Activated T-helper 1 cell treated with anti-CD3 and anti-CD28 coated beads, Interleukin-12 subunit alpha, Interleukin-12 subunit beta, Interleukin-2, Interleukin-4 antibody, amounts not matched to agents 30 ng/mL and 10 ng/mL and 1 ng/mL, durations not matched to agents 14 hours and 24 hours and 36 hours (primary cell): ENCODE results near the gene CDNF. TPM values are rescaled to one million over a fixed set of nuclear protein-coding genes. Genes with fewer than 3 reads are reported as not detected.
A peak's percentile ranks its signal among the peaks of the same experiment; 100 is the strongest.

ENCODE experiments used
- DNase-seq: peaks from one replicate; pipeline ENCODE4 v3.0.0; 2021; ENCODE audit warnings: low spot score
- H3K27ac Mint-ChIP-seq: one replicate; pipeline ENCODE4 v1.8.0; 2021; ENCODE audit warnings: mild to moderate bottlenecking, mixed read lengths
- H3K27me3 Mint-ChIP-seq: one replicate; pipeline ENCODE4 v1.8.0; 2022; ENCODE audit warnings: mild to moderate bottlenecking, moderate library complexity, mixed read lengths; ENCODE audit not compliant: insufficient read depth
- H3K36me3 Mint-ChIP-seq: one replicate; pipeline ENCODE4 v1.8.0; 2021; ENCODE audit warnings: low read depth, mixed read lengths
- H3K4me1 Mint-ChIP-seq: one replicate; pipeline ENCODE4 v1.8.0; 2021; ENCODE audit warnings: low read depth, mixed read lengths
- H3K4me3 Mint-ChIP-seq: one replicate; pipeline ENCODE4 v1.8.0; 2021; ENCODE audit warnings: mild to moderate bottlenecking, moderate library complexity, mixed read lengths
- H3K9me3 Mint-ChIP-seq: one replicate; pipeline ENCODE4 v1.8.0; 2021; ENCODE audit warnings: mixed read lengths
- intact Hi-C: fragments of 100-400 bp; cut with micrococcal nuclease; formaldehyde crosslinking; loops from one replicate; pipeline ENCODE4 v1.15.1; 2024
- total RNA-seq: library from RNA; stranded (reverse); gene quantifications from 2 replicates; pipeline ENCODE4 v1.2.3, GENCODE V29; 2022

Gene CDNF
- total RNA-seq, 1 donor from 2014 or later, result 0.93 TPM

- DNase-seq, result no peak
- intact Hi-C loops, result no loop called here
- peaks cover 24% of the 10 kb centered on the region for H3K36me3 Mint-ChIP-seq
- peak overlapping the region; percentile 46 for H3K27ac Mint-ChIP-seq
- H3K27me3 Mint-ChIP-seq, result no peaks in the 10 kb centered on the region
- H3K4me3 Mint-ChIP-seq, result no peak overlapping the region
- no peaks in the 10 kb centered on the region for H3K4me1 Mint-ChIP-seq
- no peaks in the 10 kb centered on the region for H3K9me3 Mint-ChIP-seq
These were observed 23.0 kb upstream of the CDNF start for GRCh38 chr10:14860791-14861190.

- Mint-ChIP-seq H3K4me3 (no peak overlapping the region), H3K9me3 (no peaks in the 10 kb centered on the region), H3K36me3 (peaks cover 25% of the 10 kb centered on the region), H3K27ac (no peak overlapping the region), H3K4me1 (no peaks in the 10 kb centered on the region), H3K27me3 (no peaks in the 10 kb centered on the region)
- no peak for DNase-seq
- intact Hi-C loops, result no loop called here
These were observed 21.9 kb upstream of the CDNF start for GRCh38 chr10:14859775-14860174.

GRCh38 chr10:14859043-14859442 lies 21.2 kb upstream of the CDNF start:
- no peak for DNase-seq
- H3K9me3 Mint-ChIP-seq, result no peaks in the 10 kb centered on the region
- no peaks in the 10 kb centered on the region for H3K27me3 Mint-ChIP-seq
- no peak overlapping the region for H3K4me3 Mint-ChIP-seq
- H3K27ac Mint-ChIP-seq, result no peak overlapping the region
- H3K36me3 Mint-ChIP-seq, result peaks cover 28% of the 10 kb centered on the region
- no peaks in the 10 kb centered on the region for H3K4me1 Mint-ChIP-seq
- intact Hi-C loops, result no loop called here

GRCh38 chr10:14858338-14858960 lies 20.6 kb upstream of the CDNF start:
- Mint-ChIP-seq H3K36me3 (peaks cover 25% of the 10 kb centered on the region), H3K9me3 (no peaks in the 10 kb centered on the region), H3K4me1 (no peaks in the 10 kb centered on the region), H3K27ac (no peak overlapping the region), H3K4me3 (no peak overlapping the region), H3K27me3 (no peaks in the 10 kb centered on the region)
- DNase-seq, result no peak
- intact Hi-C loops, result no loop called here

- H3K4me1 Mint-ChIP-seq, result no peaks in the 10 kb centered on the region
These were observed 17.6 kb upstream of the CDNF start for GRCh38 chr10:14855453-14855852.

GRCh38 chr10:14852236-14852635 lies 14.4 kb upstream of the CDNF start:
- Mint-ChIP-seq H3K36me3 (peaks cover 33% of the 10 kb centered on the region), H3K27ac (no peak overlapping the region)

More at GRCh38 chr10:14855453-14855852, 17.6 kb upstream of the CDNF start:
- H3K4me3 Mint-ChIP-seq, result no peak overlapping the region
- intact Hi-C loops, result no loop called here
- no peak for DNase-seq
- no peaks in the 10 kb centered on the region for H3K9me3 Mint-ChIP-seq
- no peaks in the 10 kb centered on the region for H3K27me3 Mint-ChIP-seq
- peaks cover 31% of the 10 kb centered on the region for H3K36me3 Mint-ChIP-seq
- no peak overlapping the region for H3K27ac Mint-ChIP-seq

GRCh38 chr10:14844948-14845347 lies 7.1 kb upstream of the CDNF start:
- DNase-seq, result no peak
- Mint-ChIP-seq H3K27me3 (no peaks in the 10 kb centered on the region), H3K4me1 (peaks cover 6% of the 10 kb centered on the region), H3K36me3 (peaks cover 30% of the 10 kb centered on the region), H3K27ac (no peak overlapping the region), H3K4me3 (no peak overlapping the region), H3K9me3 (no peaks in the 10 kb centered on the region)
- intact Hi-C loops, result loop anchor here (10.0 kb wide), 1 partner anchor 1060 kb away; no protein-coding TSS in a partner anchor

More at GRCh38 chr10:14852236-14852635, 14.4 kb upstream of the CDNF start:
- intact Hi-C loops, result no loop called here
- Mint-ChIP-seq H3K9me3 (no peaks in the 10 kb centered on the region), H3K4me3 (no peak overlapping the region), H3K4me1 (no peaks in the 10 kb centered on the region), H3K27me3 (no peaks in the 10 kb centered on the region)
- DNase-seq, result no peak

GRCh38 chr10:14843327-14843988 lies 5.6 kb upstream of the CDNF start:
- intact Hi-C loops, result loop anchor here (10.0 kb wide), 1 partner anchor 1059 kb away; no protein-coding TSS in a partner anchor
- peaks cover 29% of the 10 kb centered on the region for H3K36me3 Mint-ChIP-seq
- no peaks in the 10 kb centered on the region for H3K9me3 Mint-ChIP-seq
- H3K4me3 Mint-ChIP-seq, result no peak overlapping the region
- DNase-seq, result no peak
- H3K27ac Mint-ChIP-seq, result no peak overlapping the region
- H3K27me3 Mint-ChIP-seq, result no peaks in the 10 kb centered on the region
- peaks cover 15% of the 10 kb centered on the region for H3K4me1 Mint-ChIP-seq

- H3K27me3 Mint-ChIP-seq, result no peaks in the 10 kb centered on the region
- H3K9me3 Mint-ChIP-seq, result no peaks in the 10 kb centered on the region
- peaks cover 28% of the 10 kb centered on the region for H3K36me3 Mint-ChIP-seq
- peaks cover 20% of the 10 kb centered on the region for H3K4me1 Mint-ChIP-seq
- peak overlapping the region; percentile 30 for H3K27ac Mint-ChIP-seq
- peak overlapping the region; percentile 70 for H3K4me3 Mint-ChIP-seq
- DNase-seq, result no peak
- intact Hi-C loops, result loop anchor here (10.0 kb wide), 1 partner anchor 1055 kb away; no protein-coding TSS in a partner anchor
These were observed 2.3 kb upstream of the CDNF start for GRCh38 chr10:14840178-14840577.

- Mint-ChIP-seq H3K27me3 (no peaks in the 10 kb centered on the region), H3K27ac (peak overlapping the region; percentile 94), H3K4me3 (peak overlapping the region; percentile 93), H3K9me3 (no peaks in the 10 kb centered on the region), H3K36me3 (peaks cover 21% of the 10 kb centered on the region), H3K4me1 (peaks cover 20% of the 10 kb centered on the region)
- DNase-seq, result no peak
- intact Hi-C loops, result loop anchor here (2.0 to 5.0 kb wide), 4 partner anchors 16 to 652 kb away; partner anchors contain the start of gene RPP38
These were observed 1.5 kb upstream of the CDNF start for GRCh38 chr10:14839305-14839695.

- peaks cover 20% of the 10 kb centered on the region for H3K4me1 Mint-ChIP-seq
- DNase-seq, result peak; percentile 18
- intact Hi-C loops, result loop anchor here (1.0 to 5.0 kb wide), 13 partner anchors 16 to 651 kb away; partner anchors contain the start of genes DCLRE1C, MEIG1, RPP38 and SUV39H2
- H3K27me3 Mint-ChIP-seq, result no peaks in the 10 kb centered on the region
- H3K4me3 Mint-ChIP-seq, result peak overlapping the region; percentile 93
- H3K36me3 Mint-ChIP-seq, result peaks cover 20% of the 10 kb centered on the region
- peak overlapping the region; percentile 94 for H3K27ac Mint-ChIP-seq
- H3K9me3 Mint-ChIP-seq, result no peaks in the 10 kb centered on the region
These were observed 906 bp upstream of the CDNF start for GRCh38 chr10:14838582-14839304.

GRCh38 chr10:14837003-14837756 lies 657 bp downstream of the CDNF start:
- peak overlapping the region; percentile 93 for H3K4me3 Mint-ChIP-seq
- H3K36me3 Mint-ChIP-seq, result peaks cover 15% of the 10 kb centered on the region
- peak overlapping the region; percentile 94 for H3K27ac Mint-ChIP-seq
- intact Hi-C loops, result loop anchor here (5.0 kb wide), 1 partner anchor 650 kb away; no protein-coding TSS in a partner anchor
- H3K9me3 Mint-ChIP-seq, result no peaks in the 10 kb centered on the region
- DNase-seq, result no peak
- no peaks in the 10 kb centered on the region for H3K27me3 Mint-ChIP-seq
- H3K4me1 Mint-ChIP-seq, result peaks cover 20% of the 10 kb centered on the region
